RWPE2 (cell line): Measurements from ENCODE around the gene DNAJC4.

Experiments used
- ATAC-seq: fragments of 200-7000 bp; cut with Tn5 transposase; 3 replicates; pipeline ENCODE4 v1.9.1; 2021; ENCODE audit warnings: low read depth
- DNase-seq: peaks from one replicate; pipeline ENCODE4 v3.0.0-alpha.2; 2020; ENCODE audit warnings: low spot score
- H3K27ac ChIP-seq: fragments of 450-650 bp; 2 replicates; pipeline ENCODE4 v1.5.1; 2017; ENCODE audit warnings: mild to moderate bottlenecking; ENCODE audit not compliant: poor library complexity, severe bottlenecking
- H3K27me3 ChIP-seq: fragments of 250-450 bp; sonication (Bioruptor Pico); 2 replicates; pipeline ENCODE4 v1.5.1; 2021; ENCODE audit warnings: mild to moderate bottlenecking, moderate library complexity; ENCODE audit not compliant: insufficient read depth, poor library complexity, severe bottlenecking
- H3K36me3 ChIP-seq: fragments of 250-450 bp; sonication (Bioruptor Pico); 2 replicates; pipeline ENCODE4 v1.5.1; 2020; ENCODE audit warnings: low read depth, mild to moderate bottlenecking, moderate library complexity
- H3K4me1 ChIP-seq: fragments of 250-450 bp; sonication (Bioruptor Pico); 2 replicates; pipeline ENCODE4 v1.5.1; 2021; ENCODE audit warnings: mild to moderate bottlenecking, moderate library complexity; ENCODE audit not compliant: insufficient read depth, poor library complexity, severe bottlenecking
- H3K4me3 ChIP-seq: fragments of 250-450 bp; sonication (Bioruptor Pico); 2 replicates; pipeline ENCODE4 v1.5.1; 2021; ENCODE audit warnings: mild to moderate bottlenecking, moderate library complexity; ENCODE audit not compliant: severe bottlenecking
- H3K9me3 ChIP-seq: fragments of 250-450 bp; sonication (Bioruptor Pico); 2 replicates; pipeline ENCODE4 v1.5.1; 2021; ENCODE audit warnings: mild to moderate bottlenecking, moderate library complexity; ENCODE audit not compliant: severe bottlenecking
- TF ChIP-seq, protein P1 (sequence below): fragments of 450-650 bp; IDR thresholded peaks from one replicate; pipeline ENCODE4 v1.5.1; 2017; ENCODE audit warnings: mild to moderate bottlenecking, moderate library complexity; ENCODE audit not compliant: poor library complexity, severe bottlenecking

Gene DNAJC4

DNA sequence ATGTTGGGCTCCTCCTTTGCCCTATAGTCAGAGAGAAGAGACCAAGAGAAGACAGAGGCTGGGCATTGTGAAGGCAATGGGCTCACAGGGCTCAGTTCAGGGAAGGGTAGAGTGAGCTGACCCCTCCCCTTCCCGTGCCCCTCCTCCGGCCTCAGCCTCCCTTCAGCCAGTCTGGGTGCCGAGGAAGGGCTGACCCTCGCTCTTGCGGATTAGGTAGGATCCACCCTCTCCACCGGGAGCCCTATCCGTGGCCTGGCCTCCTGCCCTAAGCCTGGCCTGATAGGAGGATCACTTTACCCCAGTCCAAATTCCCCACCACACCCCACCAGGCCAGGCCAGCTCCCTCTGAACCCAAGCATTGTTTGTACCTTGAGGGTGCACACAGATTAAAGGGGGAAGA lies 18.2 kb downstream of the DNAJC4 start:
- ATAC-seq, result no peak
- H3K4me3 ChIP-seq, result no peak overlapping the region
- DNase-seq, result no peak
- H3K9me3 ChIP-seq, result no peaks in the 10 kb centered on the region
- peaks cover 22% of the 10 kb centered on the region for H3K36me3 ChIP-seq
- peaks cover 8% of the 10 kb centered on the region for H3K4me1 ChIP-seq
- peak overlapping the region; percentile 98 for H3K27ac ChIP-seq
- TF ChIP-seq, protein P1, sequence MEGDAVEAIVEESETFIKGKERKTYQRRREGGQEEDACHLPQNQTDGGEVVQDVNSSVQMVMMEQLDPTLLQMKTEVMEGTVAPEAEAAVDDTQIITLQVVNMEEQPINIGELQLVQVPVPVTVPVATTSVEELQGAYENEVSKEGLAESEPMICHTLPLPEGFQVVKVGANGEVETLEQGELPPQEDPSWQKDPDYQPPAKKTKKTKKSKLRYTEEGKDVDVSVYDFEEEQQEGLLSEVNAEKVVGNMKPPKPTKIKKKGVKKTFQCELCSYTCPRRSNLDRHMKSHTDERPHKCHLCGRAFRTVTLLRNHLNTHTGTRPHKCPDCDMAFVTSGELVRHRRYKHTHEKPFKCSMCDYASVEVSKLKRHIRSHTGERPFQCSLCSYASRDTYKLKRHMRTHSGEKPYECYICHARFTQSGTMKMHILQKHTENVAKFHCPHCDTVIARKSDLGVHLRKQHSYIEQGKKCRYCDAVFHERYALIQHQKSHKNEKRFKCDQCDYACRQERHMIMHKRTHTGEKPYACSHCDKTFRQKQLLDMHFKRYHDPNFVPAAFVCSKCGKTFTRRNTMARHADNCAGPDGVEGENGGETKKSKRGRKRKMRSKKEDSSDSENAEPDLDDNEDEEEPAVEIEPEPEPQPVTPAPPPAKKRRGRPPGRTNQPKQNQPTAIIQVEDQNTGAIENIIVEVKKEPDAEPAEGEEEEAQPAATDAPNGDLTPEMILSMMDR, result no peak
- no peaks in the 10 kb centered on the region for H3K27me3 ChIP-seq

DNA sequence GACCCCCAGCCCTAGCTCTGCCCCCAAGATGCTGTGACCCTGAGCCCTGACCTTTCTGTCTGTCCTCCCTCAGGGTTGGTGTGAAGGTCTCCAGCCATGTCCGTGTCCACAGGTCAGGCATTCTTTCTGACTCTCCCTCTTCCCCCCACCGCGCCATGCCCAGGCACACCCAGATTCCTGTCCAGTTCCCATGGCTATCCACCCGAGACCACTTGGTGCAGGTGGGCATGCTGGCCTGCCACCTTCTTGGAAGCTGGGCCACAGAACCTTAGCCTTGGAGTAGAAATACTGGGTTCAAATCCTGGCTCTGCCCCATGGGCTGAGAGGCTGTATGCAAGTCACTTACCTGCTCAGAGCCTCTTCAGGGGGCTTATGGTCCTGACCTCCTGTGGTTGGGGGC lies 18.7 kb downstream of the DNAJC4 start:
- Histone ChIP-seq H3K27ac (no peak overlapping the region), H3K4me1 (peaks cover 8% of the 10 kb centered on the region), H3K27me3 (no peaks in the 10 kb centered on the region), H3K36me3 (peaks cover 19% of the 10 kb centered on the region), H3K4me3 (no peak overlapping the region), H3K9me3 (no peaks in the 10 kb centered on the region)
- DNase-seq, result no peak
- TF ChIP-seq, protein P1, result no peak
- ATAC-seq, result no peak

DNA sequence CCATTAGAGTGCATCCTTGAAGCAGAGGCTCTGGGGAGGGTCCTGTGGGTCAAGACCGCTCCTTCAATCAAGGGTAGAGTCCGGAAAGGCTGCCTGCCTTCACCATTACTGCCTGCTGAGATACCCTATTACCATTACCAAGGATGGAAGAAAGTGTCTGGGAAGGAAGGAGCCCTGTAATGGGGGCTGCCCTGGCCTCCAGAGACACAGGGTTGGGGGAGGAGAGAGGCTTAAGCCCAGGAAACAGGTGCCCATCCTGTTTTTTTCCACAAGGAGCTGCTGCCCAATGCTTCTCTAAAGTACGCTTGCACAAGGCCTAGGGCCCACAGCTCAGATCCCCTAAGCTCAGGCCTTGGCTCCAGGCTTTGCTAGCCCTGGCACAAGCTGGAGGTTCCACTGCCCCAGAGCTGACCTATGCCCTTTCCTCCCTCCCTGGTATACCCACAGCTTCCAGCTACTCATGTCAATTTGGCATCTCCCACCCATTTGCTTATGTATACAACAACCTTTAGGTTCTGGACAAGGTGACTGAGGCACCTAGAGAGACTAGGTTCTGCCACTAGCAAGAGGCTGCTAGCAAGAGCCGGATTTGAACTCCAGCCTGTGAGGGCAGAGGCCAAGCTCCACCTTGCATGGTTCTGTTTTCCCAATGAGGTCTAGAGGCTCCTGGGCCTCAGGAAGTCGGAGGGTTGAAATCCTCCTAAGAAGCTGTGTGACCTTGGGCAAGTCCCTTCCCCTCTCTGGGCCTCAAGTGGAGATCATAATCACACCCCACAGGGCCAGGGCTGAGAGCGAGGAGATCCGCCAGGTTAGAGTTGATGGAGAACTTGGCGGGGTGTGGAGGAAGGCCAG lies 19.4 kb downstream of the DNAJC4 start:
- no peak overlapping the region for H3K27ac ChIP-seq
- H3K36me3 ChIP-seq, result peaks cover 20% of the 10 kb centered on the region
- no peak overlapping the region for H3K4me3 ChIP-seq
- H3K27me3 ChIP-seq, result no peaks in the 10 kb centered on the region
- no peak for DNase-seq
- no peak for ATAC-seq
- peaks cover 8% of the 10 kb centered on the region for H3K4me1 ChIP-seq
- no peaks in the 10 kb centered on the region for H3K9me3 ChIP-seq
- TF ChIP-seq, protein P1, result no peak

DNA sequence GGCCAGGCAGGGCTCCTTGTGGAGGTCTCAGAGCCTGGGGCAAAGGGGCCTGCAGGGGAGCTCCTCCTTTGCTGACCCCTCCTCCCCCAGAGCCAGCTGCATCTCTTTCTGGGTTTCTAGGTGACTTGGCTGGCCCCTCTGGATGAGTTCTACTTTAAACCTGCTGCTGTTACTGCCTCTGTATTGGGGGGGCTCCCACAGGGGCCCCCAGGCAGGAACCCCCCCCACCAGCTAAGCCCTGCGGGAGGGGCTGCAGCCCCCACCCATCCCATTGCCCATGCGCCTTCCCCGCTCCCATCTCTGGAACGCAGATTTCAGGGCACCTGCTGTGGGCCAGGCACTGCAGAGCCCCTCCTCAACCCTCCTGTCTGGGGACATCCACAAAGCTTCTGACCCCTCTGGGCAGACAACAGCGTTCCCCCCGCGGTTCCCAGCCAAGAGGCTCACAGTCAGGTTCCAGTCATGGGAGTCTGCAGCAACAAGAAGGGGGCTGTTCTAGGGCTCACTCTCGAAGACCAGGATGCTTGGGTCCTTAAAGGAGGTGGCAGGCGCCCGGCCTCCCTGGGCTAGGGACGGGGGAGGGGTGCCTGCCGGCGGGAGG lies 20.2 kb downstream of the DNAJC4 start:
- no peaks in the 10 kb centered on the region for H3K27me3 ChIP-seq
- H3K4me3 ChIP-seq, result peak overlapping the region; percentile 89
- ATAC-seq, result no peak
- no peak for DNase-seq
- H3K36me3 ChIP-seq, result peaks cover 20% of the 10 kb centered on the region
- H3K9me3 ChIP-seq, result no peaks in the 10 kb centered on the region
- peaks cover 8% of the 10 kb centered on the region for H3K4me1 ChIP-seq
- TF ChIP-seq, protein P1, result no peak
- H3K27ac ChIP-seq, result peak overlapping the region; percentile 75
